OCI-LY1 (cell line): Measurements from ENCODE around the gene GXYLT1.
"Not testable (repeated sequence)": the region's sequence is repeated elsewhere in the genome, so short reads cannot be mapped to it uniquely, and the experiment has no call there.

Source experiments
- H2AFZ ChIP-seq: fragments of 200-600 bp; sonication (generic), shearing (Covaris generic); 2 replicates; pipeline ENCODE4 v1.6.0; 2014; ENCODE audit warnings: antibody characterized with exemption, mild to moderate bottlenecking, low read length
- H3F3A ChIP-seq: fragments of 200-600 bp; sonication (generic), shearing (Covaris generic); 2 replicates; pipeline ENCODE4 v1.6.0; 2014; ENCODE audit warnings: mild to moderate bottlenecking, antibody characterized with exemption, low read length, moderate library complexity; ENCODE audit not compliant: insufficient read depth
- H3K27ac ChIP-seq: fragments of 200-600 bp; sonication (generic); 2 replicates; pipeline ENCODE4 v1.5.1; 2014; ENCODE audit warnings: low read length, mixed run types, mild to moderate bottlenecking, low read depth; ENCODE audit not compliant: poor library complexity, severe bottlenecking
- H3K27me3 ChIP-seq: fragments of 200-600 bp; sonication (generic); 2 replicates; pipeline ENCODE4 v1.6.0; 2014; ENCODE audit warnings: antibody characterized with exemption, mild to moderate bottlenecking, low read length, moderate library complexity; ENCODE audit not compliant: insufficient read depth
- H3K36me3 ChIP-seq: fragments of 200-600 bp; sonication (generic); 2 replicates; pipeline ENCODE4 v1.6.1; 2014; ENCODE audit warnings: mild to moderate bottlenecking, antibody characterized with exemption, low read length, moderate library complexity, mixed read lengths; ENCODE audit not compliant: insufficient read depth
- H3K4me1 ChIP-seq: fragments of 200-600 bp; sonication (generic); 2 replicates; pipeline ENCODE4 v1.5.1; 2014; ENCODE audit warnings: mild to moderate bottlenecking, low read length, moderate library complexity; ENCODE audit not compliant: insufficient read depth, severe bottlenecking
- H3K4me2 ChIP-seq: fragments of 200-600 bp; sonication (generic), shearing (Covaris generic); 2 replicates; pipeline ENCODE4 v1.6.1; 2014; ENCODE audit warnings: low read length
- H3K4me3 ChIP-seq: fragments of 200-600 bp; sonication (generic); 2 replicates; pipeline ENCODE4 v1.5.1; 2014; ENCODE audit warnings: low read length, low read depth, mild to moderate bottlenecking, mixed read lengths; ENCODE audit not compliant: poor library complexity, severe bottlenecking
- H3K79me2 ChIP-seq: fragments of 200-600 bp; shearing (Covaris generic); 2 replicates; pipeline ENCODE4 v1.6.1; 2016; ENCODE audit warnings: mixed run types, low read length, mixed read lengths; ENCODE audit not compliant: insufficient read depth
- H3K9ac ChIP-seq: fragments of 200-600 bp; sonication (generic), shearing (Covaris generic); 2 replicates; pipeline ENCODE4 v1.6.1; 2014; ENCODE audit warnings: mild to moderate bottlenecking, low read length, mixed read lengths
- H3K9me2 ChIP-seq: fragments of 200-600 bp; sonication (generic), shearing (Covaris generic); 2 replicates; pipeline ENCODE4 v1.6.1; 2014; ENCODE audit warnings: low read depth, mild to moderate bottlenecking, low read length, mixed read lengths
- H3K9me3 ChIP-seq: fragments of 200-600 bp; shearing (Covaris generic); 2 replicates; pipeline ENCODE4 v1.6.1; 2014; ENCODE audit warnings: low read length, mixed read lengths
- H4K20me1 ChIP-seq: fragments of 200-600 bp; sonication (generic), shearing (Covaris generic); 2 replicates; pipeline ENCODE4 v1.6.0; 2016; ENCODE audit warnings: mild to moderate bottlenecking, low read length; ENCODE audit not compliant: insufficient read depth
- CTCF ChIP-seq: fragments of 200-600 bp; sonication (generic), shearing (Covaris generic); IDR thresholded peaks from 2 replicates; pipeline ENCODE4 v1.5.1; 2017; ENCODE audit warnings: mild to moderate bottlenecking, antibody characterized with exemption, low read length, moderate library complexity, mixed read lengths
- EZH2 ChIP-seq: fragments of 200-600 bp; sonication (generic), shearing (Covaris generic); IDR thresholded peaks from 2 replicates; pipeline ENCODE4 v1.8.0; 2017; ENCODE audit warnings: borderline replicate concordance, mixed run types, mild to moderate bottlenecking, antibody characterized with exemption, low read length, moderate library complexity, mixed read lengths

GXYLT1 gene

GRCh38 chr12:42056130-42056529 is 88.5 kb downstream of the GXYLT1 start:
- no peaks in the 10 kb centered on the region for H3K4me1 ChIP-seq
- H3K9me2 ChIP-seq = no peaks in the 10 kb centered on the region
- H3K27me3 ChIP-seq = peaks cover 3% of the 10 kb centered on the region; the same call in 1 of the 2 replicates
- no peaks in the 10 kb centered on the region for H4K20me1 ChIP-seq
- no peaks in the 10 kb centered on the region for H3K36me3 ChIP-seq
- no peak for TF ChIP-seq EZH2
- H3K4me3 ChIP-seq = no peak overlapping the region
- no peaks in the 10 kb centered on the region for H3F3A ChIP-seq
- H3K9ac ChIP-seq = no peak overlapping the region
- H3K9me3 ChIP-seq = no peaks in the 10 kb centered on the region
- H3K4me2 ChIP-seq = no peak overlapping the region
- no peak overlapping the region for H3K27ac ChIP-seq
- no peak overlapping the region for H2AFZ ChIP-seq
- H3K79me2 ChIP-seq = no peaks in the 10 kb centered on the region

DNA sequence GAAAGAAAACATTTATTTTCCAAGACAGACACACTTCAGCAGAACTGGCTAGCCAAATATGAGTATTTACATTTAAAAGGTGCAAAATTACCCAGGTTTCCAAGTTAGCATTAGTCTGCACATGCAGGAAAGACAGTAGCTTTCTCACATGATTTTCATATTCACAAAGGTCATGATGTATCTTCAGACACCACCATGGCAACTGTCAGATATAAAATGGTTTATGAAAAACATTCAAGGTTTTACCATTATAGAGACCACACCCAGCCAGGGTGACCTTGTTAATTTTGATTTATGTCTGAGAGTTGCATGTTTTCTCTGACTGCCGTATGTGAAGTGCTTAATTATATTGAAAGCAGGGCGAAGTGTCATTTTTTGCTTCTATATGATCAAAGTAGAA is 91.2 kb downstream of the GXYLT1 start:
- H3K9me3 ChIP-seq = no peaks in the 10 kb centered on the region
- no peaks in the 10 kb centered on the region for H3K4me1 ChIP-seq
- no peaks in the 10 kb centered on the region for H3K9me2 ChIP-seq
- no peak overlapping the region for H3K4me3 ChIP-seq
- H2AFZ ChIP-seq = no peak overlapping the region
- H3K4me2 ChIP-seq = no peak overlapping the region
- H4K20me1 ChIP-seq = no peaks in the 10 kb centered on the region
- H3K27ac ChIP-seq = no peak overlapping the region
- no peaks in the 10 kb centered on the region for H3K36me3 ChIP-seq
- H3K27me3 ChIP-seq = no peaks in the 10 kb centered on the region
- no peaks in the 10 kb centered on the region for H3K79me2 ChIP-seq
- no peak overlapping the region for H3K9ac ChIP-seq
- TF ChIP-seq CTCF (no peak), EZH2 (no peak)
- no peaks in the 10 kb centered on the region for H3F3A ChIP-seq

GRCh38 chr12:42048980-42049379 is 95.7 kb downstream of the GXYLT1 start:
- H3K4me2 ChIP-seq, H2AFZ ChIP-seq, H3K36me3 ChIP-seq, H4K20me1 ChIP-seq, H3K4me1 ChIP-seq, H3K9me3 ChIP-seq, H3F3A ChIP-seq, H3K27ac ChIP-seq, H3K9me2 ChIP-seq, H3K9ac ChIP-seq, H3K79me2 ChIP-seq, H3K27me3 ChIP-seq, H3K4me3 ChIP-seq: not testable (repeated sequence)

DNA sequence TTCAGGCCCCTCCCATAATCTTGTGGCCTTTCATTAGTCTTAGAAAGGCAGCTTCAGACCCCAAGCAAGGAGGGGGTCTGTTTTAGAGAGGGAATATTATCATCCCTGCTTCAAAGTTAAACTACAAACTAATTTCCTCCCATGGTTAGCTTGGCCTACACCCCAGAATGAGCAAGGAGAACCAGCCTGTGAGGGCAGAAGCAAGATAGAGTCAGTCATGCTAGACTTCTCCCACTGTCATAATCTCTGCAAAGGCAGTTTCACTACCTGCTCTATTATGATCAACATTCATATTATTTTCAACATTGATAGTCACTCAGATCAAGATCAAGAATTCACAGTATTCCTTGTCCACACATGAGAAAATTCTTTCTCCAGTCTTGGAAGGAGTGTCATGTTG is 105.1 kb downstream of the GXYLT1 start:
- TF ChIP-seq EZH2 = no peak
- no peak for TF ChIP-seq CTCF
- H3F3A ChIP-seq = no peaks in the 10 kb centered on the region
- H3K4me2 ChIP-seq = no peak overlapping the region
- no peaks in the 10 kb centered on the region for H3K4me1 ChIP-seq
- H3K27me3 ChIP-seq = no peaks in the 10 kb centered on the region
- no peak overlapping the region for H3K4me3 ChIP-seq
- H3K27ac ChIP-seq = no peak overlapping the region
- H4K20me1 ChIP-seq = no peaks in the 10 kb centered on the region
- H3K9me3 ChIP-seq = no peaks in the 10 kb centered on the region
- no peaks in the 10 kb centered on the region for H3K9me2 ChIP-seq
- H2AFZ ChIP-seq = no peak overlapping the region
- H3K9ac ChIP-seq = no peak overlapping the region
- no peaks in the 10 kb centered on the region for H3K79me2 ChIP-seq
- H3K36me3 ChIP-seq = no peaks in the 10 kb centered on the region
